DMS53 treated with DMSO at 0.1 percent for 48 hours (cell line): ENCODE results near the gene ABCA13.

Source experiments
- DNase-seq: peaks from one replicate; lab custom pipeline; 2025; ENCODE audit not compliant: unreplicated experiment; lab: John Stamatoyannopoulos, UW

ABCA13 gene

GRCh38 chr7:48505466-48505865, 334.2 kb downstream of the ABCA13 start:
- DNase-seq = no peak

DNA sequence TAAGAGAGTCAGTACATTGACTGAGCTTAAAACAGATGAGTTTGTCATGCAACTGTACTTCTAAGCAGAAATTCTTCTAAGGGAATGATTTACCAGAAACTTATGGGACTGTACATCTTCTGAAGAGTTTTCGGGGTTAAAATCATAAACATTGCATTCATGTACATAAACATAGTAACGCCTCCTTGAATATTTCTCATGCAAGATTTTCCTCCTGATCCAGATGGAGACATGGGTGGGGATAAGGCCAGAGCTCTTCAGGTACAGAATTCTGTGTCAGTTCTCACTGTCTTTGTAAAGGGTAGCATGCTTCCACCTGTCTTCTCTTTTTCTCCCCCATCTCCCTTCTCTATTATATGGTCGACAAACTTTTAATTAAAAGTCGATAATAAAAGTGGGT, 335.3 kb downstream of the ABCA13 start:
- no peak for DNase-seq

GRCh38 chr7:48511080-48511479, 339.8 kb downstream of the ABCA13 start:
- no peak for DNase-seq

DNA sequence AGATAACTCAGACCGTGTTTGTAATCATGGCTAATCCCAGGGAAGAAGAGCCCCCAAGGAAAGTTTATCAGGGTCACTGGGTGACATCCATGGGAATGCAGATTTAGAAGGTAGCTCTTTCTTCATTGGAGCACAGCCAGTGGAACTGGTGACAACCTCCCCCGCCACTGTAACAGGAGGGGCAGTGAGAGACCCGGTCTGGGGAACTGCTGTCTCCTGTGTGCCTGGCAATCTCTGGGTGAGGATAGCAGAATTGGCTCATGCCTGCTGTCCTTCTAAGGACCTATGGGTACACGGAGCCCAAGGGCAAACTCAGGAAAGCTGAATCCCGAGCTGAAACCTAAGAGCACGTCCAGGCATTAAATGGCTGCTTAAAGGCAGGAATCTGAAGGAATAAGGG, 341.6 kb downstream of the ABCA13 start:
- DNase-seq = no peak

- no peak for DNase-seq
These were observed 343.9 kb downstream of the ABCA13 start for GRCh38 chr7:48515171-48515570.

- DNase-seq = no peak
These were observed 346.8 kb downstream of the ABCA13 start for GRCh38 chr7:48518092-48518491.

DNA sequence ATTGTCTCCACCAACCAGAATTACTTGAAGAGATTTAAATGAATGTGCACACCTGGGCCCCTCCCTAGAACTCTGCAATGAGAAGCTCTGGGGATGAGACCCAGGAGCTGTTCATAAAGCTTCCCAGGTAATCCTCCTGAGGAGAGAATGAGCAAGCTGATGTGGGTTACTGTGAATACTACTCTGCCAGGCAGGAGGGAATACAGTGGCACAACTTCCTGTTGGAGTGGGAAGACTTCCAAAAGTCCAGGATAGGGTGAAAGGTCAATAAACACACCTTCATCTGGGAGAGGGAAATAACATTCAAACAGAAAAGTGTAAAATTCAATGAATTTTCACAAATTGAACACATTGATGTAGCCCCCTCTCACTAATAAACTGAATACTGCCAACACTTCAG, 351.4 kb downstream of the ABCA13 start:
- no peak for DNase-seq

DNA sequence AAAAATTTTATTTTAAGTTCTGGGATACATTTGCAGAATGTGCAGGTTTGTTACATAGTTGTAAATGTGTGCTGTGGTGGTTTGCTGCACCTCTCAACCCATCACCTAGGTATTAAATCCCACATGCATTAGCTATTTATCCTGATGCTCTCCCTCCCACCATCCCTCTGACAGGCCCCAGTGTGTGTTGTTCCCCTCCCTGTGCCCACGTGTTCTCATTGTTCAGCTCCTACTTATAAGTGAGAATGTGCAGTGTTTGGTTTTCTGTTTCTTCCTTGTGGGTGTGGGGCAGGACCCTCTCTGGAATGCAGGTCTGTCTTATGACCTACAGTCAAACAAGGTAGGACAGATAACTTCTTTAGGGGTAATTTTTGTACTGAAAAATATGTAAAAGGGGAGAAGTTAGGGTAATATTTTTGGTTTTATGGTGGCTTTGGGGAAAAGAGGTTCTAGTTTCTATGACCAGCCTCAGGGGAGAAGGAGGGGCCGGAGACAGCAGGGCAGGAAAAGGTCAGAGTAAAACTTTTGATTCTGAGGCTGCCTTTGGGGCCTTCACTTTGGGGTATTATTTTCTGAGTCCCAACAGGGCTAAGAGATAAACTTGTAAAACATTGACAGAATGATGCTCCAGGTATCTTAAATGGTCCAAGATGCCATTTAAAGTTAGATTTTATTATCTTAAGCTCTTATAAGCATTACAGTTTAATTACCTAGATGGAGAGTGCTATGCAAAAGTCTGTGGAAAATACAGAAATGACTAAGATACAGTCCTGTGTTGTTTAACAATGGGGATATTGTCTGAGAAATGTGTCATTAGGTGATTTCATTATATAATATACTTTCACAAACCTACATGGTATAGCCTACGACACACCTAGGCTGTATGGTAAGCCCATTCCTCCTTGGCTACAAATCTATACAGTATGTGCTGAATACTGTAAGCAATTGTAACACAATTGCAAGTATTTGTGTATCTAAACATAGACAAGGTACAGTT, 354.8 kb downstream of the ABCA13 start:
- no peak for DNase-seq

DNA sequence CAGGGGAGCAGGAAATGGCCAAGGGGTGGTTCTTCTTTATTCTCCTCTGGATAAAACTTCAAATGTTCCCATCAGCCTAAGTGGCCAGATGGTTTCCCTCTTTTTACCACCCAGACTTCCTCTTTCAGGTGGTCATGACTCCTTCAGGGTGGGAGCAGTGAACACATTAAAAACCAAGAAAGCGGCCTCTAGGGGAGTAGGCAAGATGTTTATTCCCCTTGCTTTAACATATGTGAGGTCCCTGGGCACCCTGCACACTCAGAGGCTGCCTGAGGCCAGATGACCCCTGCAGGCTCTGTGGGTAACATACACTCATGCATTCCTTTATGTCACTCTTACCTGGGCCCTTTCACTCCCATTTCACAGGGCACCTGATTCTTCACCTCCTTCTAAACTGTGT, 357.4 kb downstream of the ABCA13 start:
- DNase-seq = no peak

DNA sequence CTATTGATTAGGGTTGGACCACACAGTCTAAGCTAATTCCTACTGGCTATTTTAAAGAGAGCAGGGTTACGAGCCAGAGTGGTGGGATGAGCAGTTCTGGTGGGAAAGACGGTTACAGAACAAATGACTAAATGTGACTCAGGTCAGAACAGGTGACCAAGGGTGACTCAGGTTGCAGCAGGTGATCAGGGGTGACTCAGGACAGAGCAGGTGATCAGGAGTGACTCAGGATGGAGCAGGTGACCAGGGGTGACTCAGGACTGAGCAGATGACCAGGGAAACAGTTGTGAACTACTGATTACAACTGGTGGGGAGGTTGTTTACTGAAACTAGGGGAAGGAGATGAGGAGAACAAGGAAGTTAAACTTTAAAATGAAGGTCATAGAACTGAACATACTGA, 366.3 kb downstream of the ABCA13 start:
- DNase-seq = peak; percentile 75

DNA sequence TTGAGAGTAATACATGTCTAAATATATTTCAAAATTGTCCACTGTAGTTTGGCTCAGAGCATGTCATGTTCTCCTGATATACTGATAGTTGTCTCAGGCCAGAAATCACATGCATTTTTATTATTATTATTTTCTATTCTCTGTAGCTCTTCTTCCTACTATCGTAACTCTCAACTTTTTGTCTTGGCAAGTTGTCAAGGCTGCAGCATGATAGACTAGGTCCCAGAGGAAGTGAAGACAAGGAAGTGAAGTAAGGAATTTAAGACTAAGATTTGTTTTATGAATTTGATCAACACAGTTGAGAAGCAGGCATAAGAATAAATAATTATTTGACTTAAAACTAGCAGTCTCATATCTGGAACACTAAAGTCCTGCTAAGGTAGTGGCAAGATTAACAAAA, 369.5 kb downstream of the ABCA13 start:
- no peak for DNase-seq

DNA sequence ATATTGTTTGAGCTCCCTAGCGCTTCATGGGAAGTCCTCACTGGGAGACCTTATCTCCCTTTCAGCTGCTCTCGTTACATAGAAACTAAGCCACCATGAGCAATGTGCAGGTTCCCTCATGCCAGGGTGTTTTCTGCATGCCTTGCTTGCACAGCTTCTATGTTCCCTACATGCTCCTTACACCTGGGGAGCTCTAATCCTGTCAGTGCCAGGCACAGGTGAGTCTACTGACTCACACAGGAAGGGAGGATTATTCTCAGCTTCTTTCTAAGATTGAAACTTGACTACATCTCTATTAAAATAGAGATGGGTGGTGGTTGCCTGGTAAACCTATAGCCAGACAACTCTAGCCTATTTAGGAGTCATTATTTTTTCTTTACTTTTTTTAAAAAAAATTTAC, 377.4 kb downstream of the ABCA13 start:
- DNase-seq = no peak

DNA sequence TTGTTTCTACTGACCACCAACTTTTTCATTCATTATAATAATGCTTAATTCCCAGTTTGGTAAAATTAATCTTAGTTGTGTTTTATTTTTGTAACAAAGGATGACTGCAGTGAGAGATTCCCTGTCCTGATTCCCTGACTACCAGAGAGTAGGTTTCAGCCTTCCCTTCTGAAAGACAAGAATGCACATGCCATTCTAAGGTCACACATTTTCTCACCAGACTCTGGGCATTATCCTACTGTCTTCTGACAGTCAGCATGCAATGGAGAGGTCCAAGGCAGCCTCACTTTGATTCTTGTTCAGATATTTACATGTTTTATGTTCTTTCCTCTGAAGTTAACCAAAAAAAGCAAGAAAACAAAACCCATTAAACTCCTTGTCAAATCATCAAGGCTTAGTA, 380.4 kb downstream of the ABCA13 start:
- no peak for DNase-seq

DNA sequence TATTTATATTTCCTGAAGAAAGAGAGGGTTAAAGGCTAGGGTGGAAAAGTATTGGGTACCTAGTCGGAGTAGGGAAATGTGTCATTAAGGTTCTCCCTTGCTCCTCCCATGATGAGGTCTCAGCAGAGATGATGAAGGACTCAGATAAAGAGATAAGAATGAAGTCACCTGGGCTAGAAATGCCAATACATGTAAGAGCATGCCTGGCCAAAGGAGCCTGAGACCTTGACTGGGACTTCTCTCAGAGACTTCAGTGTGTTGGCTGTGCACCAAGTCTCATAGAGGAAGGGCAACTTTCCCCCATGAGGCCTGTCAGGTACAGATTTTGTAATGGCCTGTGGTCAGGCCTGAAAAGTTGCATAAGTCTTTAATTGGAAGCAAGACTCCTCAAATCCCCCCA, 392.1 kb downstream of the ABCA13 start:
- DNase-seq = no peak

GRCh38 chr7:48575516-48575915, 404.3 kb downstream of the ABCA13 start:
- DNase-seq = no peak

DNA sequence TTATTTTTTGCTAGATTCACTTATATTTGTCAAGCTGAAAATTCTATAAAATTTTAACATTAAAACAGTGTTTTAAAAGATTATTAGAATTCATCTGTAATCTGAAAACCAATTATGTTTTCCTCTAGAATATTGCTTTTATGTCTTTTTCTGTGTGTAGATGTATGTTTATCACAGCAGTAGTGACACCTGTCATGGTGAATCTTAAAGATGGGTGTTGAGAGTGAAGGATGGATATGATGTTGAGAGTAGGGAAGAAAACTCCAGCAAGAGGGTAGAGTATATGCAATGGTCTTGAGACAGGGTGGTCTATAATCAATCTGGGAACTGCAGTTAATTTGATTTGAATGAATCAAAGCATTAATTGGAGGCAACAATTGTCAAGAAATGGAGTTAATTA, 416.2 kb downstream of the ABCA13 start:
- DNase-seq = no peak

GRCh38 chr7:48594349-48594748, 423.1 kb downstream of the ABCA13 start:
- no peak for DNase-seq

DNA sequence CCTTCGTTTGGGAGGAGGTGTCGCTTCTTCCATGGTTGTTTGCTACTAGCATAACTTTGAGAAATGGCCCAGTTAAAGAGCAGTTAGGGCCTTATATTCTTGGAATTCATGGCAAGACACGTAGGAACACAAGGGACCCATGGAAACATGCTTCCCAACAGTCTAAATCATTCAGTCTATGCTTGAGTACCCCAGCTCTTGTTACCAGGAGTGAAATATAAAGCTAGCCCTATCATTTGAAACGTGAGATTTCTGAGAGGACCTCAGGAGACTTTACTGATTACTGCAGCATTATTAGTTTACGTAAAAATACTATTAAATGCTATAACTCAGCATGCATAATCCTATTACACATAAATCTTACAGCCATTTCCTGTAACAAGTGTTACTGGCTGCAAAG, 424.5 kb downstream of the ABCA13 start:
- no peak for DNase-seq

GRCh38 chr7:48610705-48611104, 439.4 kb downstream of the ABCA13 start:
- DNase-seq = no peak

- no peak for DNase-seq
These were observed 440.7 kb downstream of the ABCA13 start for GRCh38 chr7:48611993-48612392.

DNA sequence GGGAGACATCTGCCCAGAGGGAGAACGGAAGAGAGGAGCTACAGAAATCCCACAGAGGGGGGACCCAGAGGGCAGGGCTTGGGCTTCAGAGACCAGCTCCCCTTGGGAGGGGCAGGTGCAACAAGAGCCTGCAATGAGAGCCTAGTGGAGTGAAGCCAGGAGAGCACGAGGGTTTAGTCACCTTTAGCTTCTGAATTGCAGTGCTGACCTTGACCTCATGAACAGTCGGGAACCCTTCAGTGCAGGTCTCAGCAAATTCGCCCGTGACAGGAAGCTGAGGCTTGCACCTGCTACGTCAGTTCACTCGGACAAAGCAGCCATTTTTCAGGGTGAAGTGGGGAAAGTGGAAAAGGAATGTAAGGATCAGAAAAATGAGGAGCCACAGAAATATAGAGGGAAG, 446.2 kb downstream of the ABCA13 start:
- DNase-seq = no peak

GRCh38 chr7:48617993-48618392, 446.7 kb downstream of the ABCA13 start:
- no peak for DNase-seq

DNA sequence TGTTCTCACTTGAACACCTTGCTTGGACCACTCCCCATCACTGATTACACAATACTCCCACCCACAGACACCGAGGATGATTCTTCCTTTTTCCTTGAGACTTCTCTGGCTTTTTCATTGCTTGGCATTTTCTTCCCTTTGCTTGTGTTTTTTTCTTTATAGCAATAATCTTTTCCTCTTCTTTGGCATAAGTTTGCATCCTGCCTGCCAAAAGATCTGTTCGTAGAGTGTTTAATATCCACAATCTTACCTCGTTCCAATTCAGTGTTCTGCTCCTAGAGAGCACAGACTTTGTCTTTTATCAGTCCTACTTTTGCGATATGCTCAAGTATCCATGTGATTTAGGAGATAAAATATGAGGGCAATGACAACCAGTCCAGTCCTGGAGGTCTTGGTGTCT, 449.8 kb downstream of the ABCA13 start:
- DNase-seq = no peak
